Lung (tissue), 12 donors: ENCODE data around the gene SORL1. TPM values are rescaled to one million over a fixed set of nuclear protein-coding genes. Genes with fewer than 3 reads are reported as not detected.

ENCODE experiments used
- ATAC-seq: fragments of 200-7000 bp; cut with Tn5 transposase; one replicate; pipeline ENCODE4 v1.9.1; 2020; ENCODE audit warnings: moderate number of reproducible peaks; ENCODE audit not compliant: insufficient read depth, low FRiP score
- DNase-seq, 3 donors: peaks; one replicate each; pipeline ENCODE4 v3.0.0-alpha.2; 2013 to 2017
- H3K27ac ChIP-seq, 2 donors: one replicate each; pipeline ENCODE4 v1.5.1; 2013; ENCODE audit warnings: mild to moderate bottlenecking in 2 of 2, moderate library complexity in 2 of 2, control low read depth in 1 of 2, inconsistent platforms in 1 of 2, low read depth in 1 of 2, low read length in 1 of 2
- H3K27me3 ChIP-seq, 3 donors: one replicate each; pipeline ENCODE4 v1.5.1; 2013; ENCODE audit warnings: low read length in 2 of 3; ENCODE audit not compliant: control insufficient read depth in 3 of 3, insufficient read depth in 3 of 3
- H3K36me3 ChIP-seq, 4 donors: one replicate each; pipeline ENCODE4 v1.5.1; 2013; ENCODE audit warnings: low read length in 4 of 4, mild to moderate bottlenecking in 1 of 4, moderate library complexity in 1 of 4; ENCODE audit not compliant: control insufficient read depth in 4 of 4, insufficient read depth in 4 of 4
- H3K4me1 ChIP-seq, 5 donors: one replicate each; pipeline ENCODE4 v1.5.1; 2013; ENCODE audit warnings: low read length in 5 of 5, mild to moderate bottlenecking in 2 of 5, moderate library complexity in 1 of 5; ENCODE audit not compliant: control insufficient read depth in 5 of 5, insufficient read depth in 5 of 5
- H3K4me3 ChIP-seq: one replicate; pipeline ENCODE4 v1.5.1; 2013; ENCODE audit warnings: mild to moderate bottlenecking, control low read depth, moderate library complexity
- H3K9ac ChIP-seq, 2 donors: one replicate each; pipeline ENCODE4 v1.5.1; 2013; ENCODE audit warnings: low read length in 2 of 2, control low read depth in 1 of 2; ENCODE audit not compliant: insufficient read depth in 1 of 2
- H3K9me3 ChIP-seq, 4 donors: one replicate each; pipeline ENCODE4 v1.5.1; 2013; ENCODE audit warnings: low read length in 3 of 4, mild to moderate bottlenecking in 1 of 4, moderate library complexity in 1 of 4; ENCODE audit not compliant: control insufficient read depth in 4 of 4, insufficient read depth in 3 of 4
- CTCF ChIP-seq: IDR thresholded peaks from 2 replicates; pipeline ENCODE4 v1.5.1; 2012; ENCODE audit warnings: mild to moderate bottlenecking; ENCODE audit errors: control extremely low read depth, extremely low read depth
- WGBS, 2 donors: extraction: QIAGEN DNeasy Blood & Tissue Kit; methylation state at CpG; one replicate each; pipeline ENCODE4 v1.1.7; 2013; 5-methylcytosine and 5-hydroxymethylcytosine counted together
- polyA plus RNA-seq, 2 donors: library from polyadenylated mRNA; stranded (reverse); fragments of 200-250 nt; gene quantifications; one replicate each; pipeline ENCODE4 v1.2.1, GENCODE V29; 2013
- total RNA-seq, 2 donors: library from RNA; depleted of rRNA in 1 of 2; stranded (reverse); fragments of >200 nt in 1 of 2; gene quantifications; one replicate each; pipeline ENCODE4 v1.2.1, GENCODE V29; 2014 to 2021
- donor health status: control.
- donor health status: control.
- donor health status: Bipolar disorder and iron deficiency.
- donor health status: healthy.
- donor health status: DM: yes; HTN: yes; CAD: no.

Gene SORL1
- total and polyA plus RNA-seq, 4 donors: 1.9 to 67.0 (median 49.2) TPM

DNA sequence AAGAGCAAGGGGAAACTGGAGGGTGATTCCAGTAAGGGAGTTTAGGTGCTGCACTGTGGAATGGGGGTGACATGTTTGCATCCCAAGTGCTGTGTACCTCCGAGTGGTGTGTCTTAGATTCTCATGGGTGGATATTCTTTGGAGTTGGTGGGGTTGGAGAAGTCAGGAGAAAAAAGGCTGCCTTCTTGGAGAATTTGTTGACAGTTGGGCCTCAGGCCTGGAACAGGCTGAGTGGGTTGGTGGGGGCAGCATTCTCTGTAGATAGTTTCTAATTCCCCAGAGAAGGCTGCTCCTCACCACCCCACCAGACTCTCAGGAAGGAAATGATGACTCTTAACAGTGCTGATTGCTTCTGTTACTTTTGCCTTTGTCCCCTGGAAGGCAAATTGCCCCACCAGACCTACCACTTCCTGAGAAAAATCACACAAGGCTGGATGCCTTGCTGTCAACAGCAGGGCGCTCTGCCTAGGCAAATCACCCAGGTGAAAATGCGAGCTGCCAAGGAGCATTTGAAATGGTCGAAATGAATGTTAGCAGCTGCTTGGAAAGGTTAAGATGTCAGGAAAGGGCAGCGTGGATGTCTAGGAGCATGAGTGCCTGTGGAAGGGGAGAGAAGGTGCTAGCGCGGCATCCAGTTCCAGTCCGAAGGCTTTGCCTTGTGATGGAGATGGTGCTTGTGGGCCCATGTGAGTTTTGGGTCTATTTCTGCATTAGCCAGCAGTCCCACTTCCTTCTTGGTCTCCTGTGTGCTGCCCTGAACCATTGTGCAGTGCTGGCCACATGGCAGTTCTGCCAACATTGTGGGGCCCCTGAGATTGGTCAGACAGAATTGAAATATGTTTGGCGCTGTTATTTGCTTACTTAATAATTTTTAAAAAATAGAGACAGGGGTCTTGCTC is 30.4 kb downstream of the SORL1 start:
- WGBS, 2 donors: 51 to 69% methylated on average over 9 of the region's 9 CpGs
- H3K9me3 ChIP-seq: no peaks in the 10 kb centered on the region
- no peak overlapping the region for H3K27ac ChIP-seq
- peaks cover 0 to 17% (median 10%) of the 10 kb centered on the region in 5 donors for H3K4me1 ChIP-seq
- no peaks in the 10 kb centered on the region for H3K27me3 ChIP-seq
- no peak for TF ChIP-seq CTCF
- ATAC-seq (no peak), DNase-seq (no peak)
- H3K4me3 ChIP-seq: no peak overlapping the region
- peaks cover 0 to 6% (median 0%) of the 10 kb centered on the region in 4 donors for H3K36me3 ChIP-seq
- no peak overlapping the region for H3K9ac ChIP-seq

DNA sequence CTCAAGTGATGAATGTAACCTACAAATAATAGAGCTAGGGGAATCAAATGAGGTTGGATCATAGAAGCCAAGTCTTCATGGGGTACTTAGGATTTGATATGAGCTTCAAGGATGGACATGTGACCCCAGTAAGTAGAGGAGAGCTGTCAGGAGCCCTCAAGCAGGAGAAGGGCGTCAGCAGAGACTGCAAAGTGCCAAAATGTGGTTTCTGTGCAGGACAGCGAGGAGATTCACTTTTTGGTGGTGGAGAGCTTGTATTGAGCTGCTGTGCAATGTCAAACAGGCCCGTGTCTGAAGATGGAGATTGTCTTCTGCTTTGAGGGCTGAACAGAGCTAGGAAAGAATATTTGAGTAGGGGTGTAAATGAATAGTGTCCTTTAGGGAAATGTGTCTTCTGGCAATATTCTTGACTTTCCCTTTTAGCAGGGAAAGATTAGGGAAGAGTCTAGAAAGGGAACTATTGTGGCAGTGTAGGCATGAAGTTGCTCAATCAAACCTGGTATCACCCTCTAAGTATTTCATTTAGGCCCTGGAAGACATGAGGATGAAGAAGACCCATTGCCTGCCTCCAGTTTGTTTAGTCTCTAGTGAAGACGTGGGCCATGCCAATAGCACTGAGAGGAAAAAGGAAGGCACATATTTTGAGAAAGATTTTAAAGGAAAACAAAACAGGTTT is 31.8 kb downstream of the SORL1 start:
- H3K4me1 ChIP-seq: peaks cover 0 to 8% (median 6%) of the 10 kb centered on the region in 5 donors
- TF ChIP-seq CTCF: no peak
- H3K36me3 ChIP-seq: peaks cover 0 to 5% (median under 1%) of the 10 kb centered on the region in 4 donors
- H3K27me3 ChIP-seq: no peaks in the 10 kb centered on the region
- 39 to 69% methylated on average over 4 of the region's 4 CpGs for WGBS, 2 donors
- H3K4me3 ChIP-seq: no peak overlapping the region
- H3K27ac ChIP-seq: no peak overlapping the region
- no peaks in the 10 kb centered on the region for H3K9me3 ChIP-seq
- no peak overlapping the region for H3K9ac ChIP-seq
- ATAC-seq: no peak
- DNase-seq: no peak

DNA sequence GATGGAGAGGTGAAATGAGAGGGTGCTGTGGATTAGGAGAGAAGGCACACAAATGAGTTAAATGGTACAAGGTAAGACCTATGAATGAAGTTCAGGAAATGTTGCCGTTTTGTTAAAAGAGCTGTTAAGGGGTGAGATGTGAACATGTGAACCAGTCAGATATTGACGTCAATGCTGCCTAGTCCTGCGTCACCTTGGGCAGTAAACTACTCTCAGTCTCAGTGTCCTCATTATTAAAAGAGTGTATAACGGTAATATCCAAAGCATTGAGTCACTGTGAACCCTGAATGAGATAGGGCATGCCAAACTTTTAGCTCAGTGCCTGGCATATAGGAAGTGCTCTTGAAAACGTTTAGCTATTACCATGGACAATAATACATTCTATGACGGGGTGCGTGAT is 33.1 kb downstream of the SORL1 start:
- no peak for ATAC-seq
- H3K27ac ChIP-seq: no peak overlapping the region
- no peak for DNase-seq
- peaks cover 0 to 9% (median 4%) of the 10 kb centered on the region in 4 donors for H3K36me3 ChIP-seq
- TF ChIP-seq CTCF: no peak
- no peaks in the 10 kb centered on the region for H3K27me3 ChIP-seq
- no peaks in the 10 kb centered on the region for H3K9me3 ChIP-seq
- no peak overlapping the region for H3K9ac ChIP-seq
- no peak overlapping the region for H3K4me3 ChIP-seq
- WGBS, 2 donors: 89 to 93% methylated on average over 7 of the region's 7 CpGs
- peaks cover 0 to 2% (median 0%) of the 10 kb centered on the region in 5 donors for H3K4me1 ChIP-seq
